ENCODE results near the gene ITFG2.

Gene ITFG2

DNA sequence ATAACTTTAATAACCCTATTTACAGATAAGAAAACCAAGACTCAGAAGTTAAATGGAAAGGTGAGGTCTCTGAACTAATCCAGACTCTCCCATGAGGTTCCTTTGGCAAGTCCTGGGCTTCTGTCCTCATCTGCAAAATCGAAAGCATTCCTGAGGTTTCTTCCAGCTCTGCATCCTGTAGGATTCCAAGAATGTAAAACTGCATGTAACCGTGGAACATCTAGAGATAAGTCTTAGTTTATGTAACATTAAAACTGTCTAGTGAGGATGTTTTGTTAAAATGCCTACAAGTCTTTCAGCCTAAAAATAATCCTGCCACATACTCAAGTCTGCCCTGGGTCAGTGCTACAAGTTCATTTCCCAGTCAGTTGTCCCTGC lies 7.3 kb upstream of the ITFG2 start:
- TF ChIP-seq CTCF (IDR thresholded peaks at IDR 0.05; ENCODE audit: low read depth, low read length): no peak
- no peak for DNase-seq (ENCODE audit: extremely low read depth, low read depth)

GRCh38 chr12:2806700-2807099 lies 5.8 kb upstream of the ITFG2 start:
- TF ChIP-seq CTCF (IDR thresholded peaks at IDR 0.05; ENCODE audit: low read depth, low read length): no peak
- no peak for DNase-seq (ENCODE audit: extremely low read depth, low read depth)

- TF ChIP-seq CTCF (IDR thresholded peaks at IDR 0.05; ENCODE audit: low read depth, low read length): no peak
- DNase-seq (ENCODE audit: extremely low read depth, low read depth): no peak
These were observed 667 bp upstream of the ITFG2 start for GRCh38 chr12:2811801-2812200.

DNA sequence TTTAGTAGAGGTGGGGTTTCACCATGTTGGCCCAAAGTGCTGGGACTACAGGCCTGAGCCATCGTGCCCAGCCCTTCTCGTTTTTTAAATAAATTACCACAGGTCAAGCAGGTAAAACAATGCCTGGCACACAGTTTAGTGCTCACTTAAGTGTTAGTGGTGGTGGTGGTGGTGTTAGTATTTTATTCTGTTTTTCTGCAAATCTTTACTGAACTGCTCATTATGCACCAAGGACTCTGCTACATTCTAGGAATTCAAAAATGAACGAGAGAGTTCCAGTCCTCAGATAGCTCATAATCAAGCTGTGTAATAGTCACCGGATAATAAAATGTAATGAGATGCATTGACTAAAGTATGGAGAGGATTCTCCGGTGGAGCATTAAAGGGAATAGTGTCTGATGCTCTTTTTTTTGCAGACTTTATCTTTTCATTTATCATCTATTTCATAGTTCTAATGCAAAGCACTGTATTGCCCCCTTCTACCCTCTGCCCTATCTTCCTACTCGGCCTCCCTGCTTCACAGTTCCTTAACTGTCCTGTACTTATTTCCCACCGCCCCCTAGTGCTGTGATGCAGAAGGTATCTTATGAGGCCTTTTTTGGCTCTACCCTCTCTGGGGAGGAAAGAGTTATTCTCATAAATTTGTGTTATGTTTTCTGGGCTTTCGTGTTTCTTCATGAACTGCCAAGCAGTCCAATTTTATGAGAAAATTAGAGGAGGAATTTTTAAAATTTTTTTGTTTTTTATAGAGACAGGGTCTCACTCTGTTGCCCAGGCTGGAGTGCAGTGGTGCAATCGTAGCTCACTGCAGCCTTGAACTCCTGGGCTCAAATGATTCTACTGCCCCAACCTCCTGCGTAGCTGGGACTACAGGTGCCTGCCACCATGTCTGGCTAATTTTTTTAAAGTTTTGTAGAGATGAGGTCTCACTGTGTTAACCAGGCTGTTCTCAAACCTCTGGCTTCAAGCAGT lies 1.0 kb downstream of the ITFG2 start:
- TF ChIP-seq CTCF (IDR thresholded peaks at IDR 0.05; ENCODE audit: low read depth, low read length): peak; percentile 77
- no peak for DNase-seq (ENCODE audit: extremely low read depth, low read depth)

DNA sequence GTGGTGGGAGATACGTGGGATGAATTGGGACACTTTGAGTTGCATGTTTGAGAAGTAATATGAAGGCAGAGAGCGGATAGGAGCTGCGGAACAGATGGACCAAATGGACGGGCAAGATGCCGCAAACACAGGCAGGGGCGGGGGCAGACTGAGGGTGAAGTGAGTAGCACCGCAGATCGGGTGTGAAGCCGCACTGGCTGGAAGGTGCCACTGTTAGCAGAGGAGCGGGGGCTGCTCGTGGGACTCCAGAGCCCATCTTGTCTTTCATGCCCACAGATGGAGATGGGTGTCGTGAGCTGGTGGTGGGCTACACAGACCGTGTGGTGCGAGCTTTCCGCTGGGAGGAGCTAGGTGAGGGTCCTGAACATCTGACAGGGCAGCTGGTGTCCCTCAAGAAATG lies 7.3 kb downstream of the ITFG2 start:
- no peak for DNase-seq (ENCODE audit: extremely low read depth, low read depth)
- no peak for TF ChIP-seq CTCF (IDR thresholded peaks at IDR 0.05; ENCODE audit: low read depth, low read length)

- no peak for TF ChIP-seq CTCF (IDR thresholded peaks at IDR 0.05; ENCODE audit: low read depth, low read length)
- no peak for DNase-seq (ENCODE audit: extremely low read depth, low read depth)
These were observed 8.0 kb downstream of the ITFG2 start for GRCh38 chr12:2820432-2820831.

DNA sequence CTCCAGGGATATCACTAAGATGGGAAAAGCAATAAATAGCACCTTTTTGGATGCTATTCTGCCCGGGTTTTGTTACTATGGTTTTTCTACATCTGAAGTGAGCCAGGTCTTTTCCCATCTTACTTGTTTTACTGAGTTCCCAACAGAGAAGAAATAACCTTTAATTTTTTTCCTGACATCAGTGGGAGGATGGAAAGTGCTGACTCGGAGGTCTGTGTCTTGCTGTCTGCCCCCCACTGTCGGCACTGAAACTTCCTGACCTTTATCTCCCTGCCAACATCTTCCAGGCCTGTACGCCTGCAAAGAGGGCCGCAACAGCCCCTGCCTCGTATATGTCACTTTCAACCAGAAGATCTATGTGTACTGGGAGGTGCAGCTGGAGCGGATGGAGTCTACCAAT lies 11.0 kb downstream of the ITFG2 start:
- DNase-seq (ENCODE audit: extremely low read depth, low read depth): no peak
- TF ChIP-seq CTCF (IDR thresholded peaks at IDR 0.05; ENCODE audit: low read depth, low read length): no peak

Data from AG09319 (cell line).